Neural cell (in vitro differentiated cells): Measurements from ENCODE around the gene MIB1. TPM values are rescaled to one million over a fixed set of nuclear protein-coding genes. Genes with fewer than 3 reads are reported as not detected.
A peak's percentile ranks its signal among the peaks of the same experiment; 100 is the strongest.

Source experiments
- H2AFZ ChIP-seq: fragments of 200-600, 300-800 bp; sonication (generic), shearing (Covaris generic); 2 replicates; pipeline ENCODE4 v1.6.0; 2014; ENCODE audit warnings: low read depth, mild to moderate bottlenecking, antibody characterized with exemption, low read length, moderate library complexity
- H3F3A ChIP-seq: fragments of 200-600 bp; shearing (Covaris generic); 2 replicates; pipeline ENCODE4 v1.6.1; 2016; ENCODE audit warnings: mild to moderate bottlenecking, moderate library complexity, mixed read lengths, antibody characterized with exemption, low read length; ENCODE audit not compliant: insufficient read depth, poor library complexity, severe bottlenecking
- H3K27ac ChIP-seq: fragments of 200-600, 300-800 bp; sonication (generic), shearing (Covaris generic); 2 replicates; pipeline ENCODE4 v1.5.1; 2014; ENCODE audit warnings: mild to moderate bottlenecking, low read length, moderate library complexity
- H3K27me3 ChIP-seq: fragments of 300-800, 200-600 bp; sonication (generic), shearing (Covaris generic); 2 replicates; pipeline ENCODE4 v1.6.0; 2014; ENCODE audit warnings: mild to moderate bottlenecking, low read depth, low read length, moderate library complexity; ENCODE audit not compliant: insufficient read depth
- H3K36me3 ChIP-seq: fragments of 300-800, 200-600 bp; sonication (generic), shearing (Covaris generic); 2 replicates; pipeline ENCODE4 v1.5.1; 2014; ENCODE audit warnings: mild to moderate bottlenecking, antibody characterized with exemption, low read length, moderate library complexity; ENCODE audit not compliant: insufficient read depth
- H3K4me2 ChIP-seq: fragments of 300-800, 200-600 bp; sonication (generic), shearing (Covaris generic); 2 replicates; pipeline ENCODE4 v1.6.0; 2014; ENCODE audit warnings: mild to moderate bottlenecking, low read length
- H3K4me3 ChIP-seq: fragments of 300-800, 200-600 bp; sonication (generic), shearing (Covaris generic); 2 replicates; pipeline ENCODE4 v1.5.1; 2014; ENCODE audit warnings: mild to moderate bottlenecking, low read length, moderate library complexity
- H3K79me2 ChIP-seq: fragments of 200-600 bp; shearing (Covaris generic); replicated peaks from 2 replicates; pipeline ENCODE4 v1.6.0; 2014; ENCODE audit warnings: mild to moderate bottlenecking, low read length, moderate library complexity; ENCODE audit not compliant: insufficient read depth
- H3K9ac ChIP-seq: fragments of 300-800, 200-600 bp; sonication (generic), shearing (Covaris generic); 2 replicates; pipeline ENCODE4 v1.6.1; 2016; ENCODE audit warnings: mild to moderate bottlenecking, low read length, mixed read lengths
- H3K9me2 ChIP-seq: fragments of 200-600 bp; shearing (Covaris generic); 2 replicates; pipeline ENCODE4 v1.6.1; 2016; ENCODE audit warnings: mild to moderate bottlenecking, low read length, mixed read lengths; ENCODE audit not compliant: insufficient read depth
- H3K9me3 ChIP-seq: fragments of 200-600, 300-800 bp; sonication (generic), shearing (Covaris generic); 2 replicates; pipeline ENCODE4 v1.6.1; 2016; ENCODE audit warnings: mild to moderate bottlenecking, mixed run types, low read length, moderate library complexity, mixed read lengths
- H4K20me1 ChIP-seq: fragments of 200-600 bp; shearing (Covaris generic); 2 replicates; pipeline ENCODE4 v1.6.1; 2016; ENCODE audit warnings: mild to moderate bottlenecking, mixed run types; ENCODE audit not compliant: insufficient read depth
- CTCF ChIP-seq: fragments of 450-650 bp; IDR thresholded peaks from 2 replicates; pipeline ENCODE4 v1.5.1; 2014; ENCODE audit warnings: antibody characterized with exemption, mild to moderate bottlenecking, moderate library complexity; ENCODE audit not compliant: poor library complexity, severe bottlenecking
- EP300 ChIP-seq: fragments of 450-650 bp; conservative IDR thresholded peaks from 2 replicates; pipeline ENCODE4 v1.6.1; 2014; ENCODE audit warnings: antibody characterized with exemption, mild to moderate bottlenecking, moderate library complexity; ENCODE audit not compliant: poor library complexity, severe bottlenecking
- EZH2 ChIP-seq: fragments of 200-600, 300-800 bp; shearing (Covaris generic), sonication (generic); IDR thresholded peaks from 2 replicates; pipeline ENCODE4 v1.6.1; 2014; ENCODE audit warnings: antibody characterized with exemption, low read length, borderline replicate concordance, mild to moderate bottlenecking; ENCODE audit not compliant: insufficient read depth, poor library complexity, severe bottlenecking
- MXI1 ChIP-seq: fragments of 450-650 bp; conservative IDR thresholded peaks from 2 replicates; pipeline ENCODE4 v1.6.1; 2014; ENCODE audit warnings: antibody characterized with exemption, mild to moderate bottlenecking; ENCODE audit not compliant: poor library complexity, severe bottlenecking
- POLR2AphosphoS5 ChIP-seq: IDR thresholded peaks from 2 replicates; pipeline ENCODE4 v1.6.1; 2012
- RAD21 ChIP-seq: fragments of 450-650 bp; conservative IDR thresholded peaks from 2 replicates; pipeline ENCODE4 v1.6.1; 2014; ENCODE audit warnings: antibody characterized with exemption, mild to moderate bottlenecking, moderate library complexity
- REST ChIP-seq: IDR thresholded peaks from 2 replicates; pipeline ENCODE4 v1.6.1; 2012; ENCODE audit warnings: borderline replicate concordance
- SMC3 ChIP-seq: fragments of 450-650 bp; conservative IDR thresholded peaks from 2 replicates; pipeline ENCODE4 v1.6.1; 2014; ENCODE audit warnings: antibody characterized with exemption, mild to moderate bottlenecking, moderate library complexity; ENCODE audit not compliant: poor library complexity
- TAF1 ChIP-seq: IDR thresholded peaks from 2 replicates; pipeline ENCODE4 v1.6.1; 2012; ENCODE audit warnings: low read depth
- polyA plus RNA-seq: library from polyadenylated mRNA; depleted of rRNA; stranded (reverse); fragments of >200 nt; gene quantifications from 2 replicates; pipeline ENCODE4 v1.2.3, GENCODE V29; 2014

Gene MIB1
- polyA plus RNA-seq, 1 donor from 2014 or later, result 68.3 TPM

GRCh38 chr18:21703241-21703820, 37.3 kb upstream of the MIB1 start:
- H3K4me3 ChIP-seq, result peak overlapping the region; percentile 78

More at GRCh38 chr18:21703241-21703820, 37.3 kb upstream of the MIB1 start:
- no peaks in the 10 kb centered on the region for H3K27me3 ChIP-seq
- H3K36me3 ChIP-seq, result no peaks in the 10 kb centered on the region
- no peaks in the 10 kb centered on the region for H3K79me2 ChIP-seq
- H3K4me2 ChIP-seq, result peak overlapping the region; percentile 64
- H3K9me3 ChIP-seq, result no peaks in the 10 kb centered on the region
- TF ChIP-seq POLR2AphosphoS5 (no peak), REST (no peak), SMC3 (no peak), TAF1 (no peak), CTCF (no peak), EZH2 (no peak), MXI1 (no peak), RAD21 (no peak), EP300 (no peak)
- no peaks in the 10 kb centered on the region for H3F3A ChIP-seq
- H3K9me2 ChIP-seq, result no peaks in the 10 kb centered on the region
- H2AFZ ChIP-seq, result peak overlapping the region; percentile 40
- H3K9ac ChIP-seq, result peak overlapping the region; percentile 73
- H4K20me1 ChIP-seq, result no peaks in the 10 kb centered on the region
- no peak overlapping the region for H3K27ac ChIP-seq
